Keratinocyte (primary cell): Measurements from ENCODE around the gene SMURF1.

Experiments used
- CTCF ChIP-seq, 3 experiments: IDR thresholded peaks in 1 of 3; conservative IDR thresholded peaks in 1 of 3; optimal IDR thresholded peaks in 1 of 3; 2 replicates in 2 of 3; 3 replicates in 1 of 3; pipeline versions ENCODE3 to v1.5.1; 2011; ENCODE audit warnings: low read length in 3 of 3, mild to moderate bottlenecking in 3 of 3, moderate library complexity in 2 of 3, control low read depth in 1 of 3, inconsistent platforms in 1 of 3; ENCODE audit not compliant: insufficient read depth in 2 of 3; ENCODE audit errors: extremely low read depth in 1 of 3
- EZH2 ChIP-seq: IDR thresholded peaks from one replicate; pipeline ENCODE4 v1.6.1; 2012; ENCODE audit warnings: inconsistent platforms, mild to moderate bottlenecking, low read length, moderate library complexity

- TF ChIP-seq CTCF (optimal IDR thresholded peaks at IDR 0.05 in 1 of 3, IDR thresholded peaks at IDR 0.05 in 1 of 3, conservative IDR thresholded peaks at IDR 0.05 in 1 of 3; ENCODE audit: extremely low read depth in 1 of 3, insufficient read depth in 2 of 3, low read length in 3 of 3) (no peak), EZH2 (no peak)
These were observed 40.9 kb downstream of the SMURF1 start for GRCh38 chr7:99102809-99103690.
